IMR-90 (cell line): ENCODE results near the gene ATP10D. TPM values are rescaled to one million over a fixed set of nuclear protein-coding genes. Genes with fewer than 3 reads are reported as not detected.

Experiments used
- ATAC-seq: fragments of 200-7000 bp; cut with Tn5 transposase; 2 replicates; pipeline ENCODE4 v1.9.1; 2020; ENCODE audit warnings: low read depth, mild to moderate bottlenecking, moderate library complexity
- BruUV-seq: library from RNA; stranded (reverse); fragments of 400-500 nt; replicated peaks from 2 replicates; lab custom pipeline; 2021; lab: Mats Ljungman, UMichigan
- CTCF ChIA-PET: fragments of 300-600 bp; formaldehyde crosslinking; extraction: SDS; loops from one replicate; lab custom pipeline; 2021; ENCODE audit warnings: antibody characterized with exemption; lab: Yijun Ruan, JAX
- POLR2A ChIA-PET: fragments of 300-600 bp; sonication (Branson Sonifier 250); formaldehyde crosslinking; loops from one replicate; lab custom pipeline; 2022; ENCODE audit warnings: antibody characterized with exemption; ENCODE audit not compliant: unreplicated experiment; lab: Charles Lee
- DNase-seq: peaks from one replicate; pipeline ENCODE4 v3.0.0; 2013
- H2AFZ ChIP-seq: replicated peaks from 2 replicates; pipeline ENCODE3; 2013; ENCODE audit warnings: low read length, mild to moderate bottlenecking; ENCODE audit not compliant: poor library complexity
- H2AK5ac ChIP-seq: 2 replicates; pipeline ENCODE4 v1.6.1; 2013; ENCODE audit warnings: low read depth, low read length, inconsistent platforms
- H2AK9ac ChIP-seq: replicated peaks from 2 replicates; pipeline ENCODE3; 2013; ENCODE audit warnings: mild to moderate bottlenecking, low read depth, low read length, moderate library complexity; ENCODE audit not compliant: poor library complexity
- H2BK120ac ChIP-seq: 2 replicates; pipeline ENCODE4 v1.6.1; 2013; ENCODE audit warnings: low read depth, low read length, inconsistent platforms
- H2BK15ac ChIP-seq: 3 replicates; pipeline ENCODE4 v1.6.1; 2013; ENCODE audit warnings: low read depth, low read length, inconsistent platforms
- H2BK20ac ChIP-seq: 2 replicates; pipeline ENCODE4 v1.6.1; 2013; ENCODE audit warnings: low read depth, mild to moderate bottlenecking, inconsistent platforms, low read length, moderate library complexity
- H2BK5ac ChIP-seq: 2 replicates; pipeline ENCODE4 v1.6.1; 2013; ENCODE audit warnings: mild to moderate bottlenecking, low read depth, low read length, inconsistent platforms; ENCODE audit not compliant: poor library complexity, severe bottlenecking
- H3K14ac ChIP-seq: replicated peaks from 2 replicates; pipeline ENCODE4 v1.6.1; 2013; ENCODE audit warnings: low read depth, low read length, inconsistent platforms
- H3K18ac ChIP-seq: 2 replicates; pipeline ENCODE4 v1.6.1; 2013; ENCODE audit warnings: low read depth, low read length, control low read depth
- H3K23ac ChIP-seq: 2 replicates; pipeline ENCODE4 v1.6.1; 2013; ENCODE audit warnings: low read depth, low read length, inconsistent platforms
- H3K27ac ChIP-seq: 2 replicates; pipeline ENCODE4 v1.5.1; 2013; ENCODE audit warnings: mild to moderate bottlenecking, control low read depth, low read length; ENCODE audit not compliant: insufficient read depth
- H3K27me3 ChIP-seq: 2 replicates; pipeline ENCODE4 v1.6.1; 2013; ENCODE audit warnings: low read length; ENCODE audit not compliant: control insufficient read depth, insufficient read depth
- H3K36me3 ChIP-seq: 2 replicates; pipeline ENCODE4 v1.6.1; 2013; ENCODE audit warnings: low read length, mixed read lengths; ENCODE audit not compliant: control insufficient read depth, insufficient read depth
- H3K4ac ChIP-seq: 2 replicates; pipeline ENCODE4 v1.6.1; 2013; ENCODE audit warnings: low read depth, low read length, inconsistent platforms
- H3K4me1 ChIP-seq: 2 replicates; pipeline ENCODE4 v1.6.1; 2013; ENCODE audit warnings: low read length, mixed read lengths; ENCODE audit not compliant: control insufficient read depth, insufficient read depth
- H3K4me2 ChIP-seq: 2 replicates; pipeline ENCODE4 v1.6.1; 2013; ENCODE audit warnings: low read depth, mild to moderate bottlenecking, control low read depth, low read length, moderate library complexity
- H3K4me3 ChIP-seq: 2 replicates; pipeline ENCODE4 v1.5.1; 2013; ENCODE audit warnings: low read depth, mild to moderate bottlenecking, control low read depth, low read length, moderate library complexity; ENCODE audit not compliant: insufficient read depth
- H3K56ac ChIP-seq: 2 replicates; pipeline ENCODE4 v1.6.1; 2013; ENCODE audit warnings: low read length, inconsistent platforms; ENCODE audit not compliant: insufficient read depth; ENCODE audit errors: extremely low read depth
- H3K79me1 ChIP-seq, 2 experiments: 2 replicates each; pipeline ENCODE4 v1.6.1; 2013; ENCODE audit warnings: low read length in 2 of 2, inconsistent platforms in 1 of 2, low read depth in 1 of 2
- H3K9ac ChIP-seq: 2 replicates; pipeline ENCODE4 v1.6.1; 2013; ENCODE audit warnings: low read depth, low read length, control low read depth
- H3K9me1 ChIP-seq: 2 replicates; pipeline ENCODE4 v1.6.1; 2013; ENCODE audit warnings: low read length, inconsistent platforms; ENCODE audit not compliant: insufficient read depth
- H3K9me3 ChIP-seq: 2 replicates; pipeline ENCODE4 v1.6.1; 2013; ENCODE audit warnings: low read length; ENCODE audit not compliant: control insufficient read depth, insufficient read depth
- H4K20me1 ChIP-seq: 2 replicates; pipeline ENCODE4 v1.6.1; 2013; ENCODE audit warnings: low read length, inconsistent platforms; ENCODE audit not compliant: insufficient read depth
- H4K5ac ChIP-seq: 2 replicates; pipeline ENCODE4 v1.6.1; 2013; ENCODE audit warnings: mild to moderate bottlenecking, low read depth, low read length, control low read depth
- H4K8ac ChIP-seq, 2 experiments: 2 replicates each; pipeline ENCODE4 v1.6.1; 2013; ENCODE audit warnings: low read depth in 2 of 2, low read length in 2 of 2, control low read depth in 1 of 2, inconsistent platforms in 1 of 2
- H4K91ac ChIP-seq: 2 replicates; pipeline ENCODE4 v1.6.1; 2013; ENCODE audit warnings: low read depth, low read length, inconsistent platforms; ENCODE audit not compliant: insufficient read depth
- BHLHE40 ChIP-seq: fragments of 150-350 bp; IDR thresholded peaks from 2 replicates; pipeline ENCODE4 v1.6.1; 2016; ENCODE audit warnings: mild to moderate bottlenecking, low read depth, low read length
- CEBPB ChIP-seq: IDR thresholded peaks from 2 replicates; pipeline ENCODE4 v1.6.1; 2012; ENCODE audit warnings: low read depth, low read length, improper control_type of control experiment
- MAFK ChIP-seq: IDR thresholded peaks from 2 replicates; pipeline ENCODE4 v1.6.1; 2012; ENCODE audit warnings: low read depth, low read length, improper control_type of control experiment
- MXI1 ChIP-seq: IDR thresholded peaks from 2 replicates; pipeline ENCODE4 v1.6.1; 2012; ENCODE audit warnings: low read depth, mild to moderate bottlenecking, low read length, moderate library complexity, borderline replicate concordance
- POLR2A ChIP-seq: IDR thresholded peaks from 2 replicates; pipeline ENCODE4 v1.6.1; 2012; ENCODE audit warnings: mild to moderate bottlenecking, low read depth, low read length
- RAD21 ChIP-seq: IDR thresholded peaks from 2 replicates; pipeline ENCODE4 v1.6.1; 2012; ENCODE audit warnings: low read length, improper control_type of control experiment
- RCOR1 ChIP-seq: IDR thresholded peaks from 2 replicates; pipeline ENCODE4 v1.6.1; 2012; ENCODE audit warnings: mild to moderate bottlenecking, low read length, improper control_type of control experiment; ENCODE audit not compliant: insufficient replicate concordance
- RFX5 ChIP-seq: IDR thresholded peaks from 2 replicates; pipeline ENCODE4 v1.8.0; 2012; ENCODE audit warnings: low read depth, mild to moderate bottlenecking, low read length, moderate library complexity
- USF2 ChIP-seq: fragments of 150-350 bp; IDR thresholded peaks from 2 replicates; pipeline ENCODE4 v1.6.1; 2017; ENCODE audit warnings: mild to moderate bottlenecking, antibody characterized with exemption, low read length, low read depth
- WGBS, 2 experiments: methylation state at CpG; one replicate each; pipeline versions ENCODE4 v1.1.5 to v1.1.7; 2013; ENCODE audit warnings: missing lambda C conversion rate in 2 of 2; ENCODE audit not compliant: insufficient read length in 1 of 2; ENCODE audit errors: extremely low coverage in 2 of 2; 5-methylcytosine and 5-hydroxymethylcytosine counted together
- dilution Hi-C: fragments of 300-500 bp; cut with HindIII; formaldehyde crosslinking; loops from one replicate; pipeline ENCODE4 v1.14.3; 2018; ENCODE audit warnings: low sequenced_read_pairs; ENCODE audit not compliant: unreplicated experiment
- in situ Hi-C: fragments of 300-500 bp; cut with MboI; formaldehyde crosslinking; loops from 3 replicates; pipeline ENCODE4 v1.14.3; 2019; ENCODE audit warnings: low sequenced_read_pairs, inconsistent platforms, mixed read lengths
- intact Hi-C: fragments of 100-400 bp; cut with micrococcal nuclease; formaldehyde crosslinking; loops from 2 replicates; pipeline ENCODE4 v1.10.0; 2022
- polyA plus RNA-seq, 3 experiments: library from polyadenylated mRNA; depleted of rRNA; stranded (reverse); fragments of >200 nt; gene quantifications; 2 replicates each; pipeline ENCODE4 v1.2.3, GENCODE V29; 2012; ENCODE audit warnings: low replicate concordance in 1 of 3
- total RNA-seq: library from RNA; depleted of rRNA; stranded (reverse); fragments of >200 nt; gene quantifications from 2 replicates; pipeline ENCODE4 v1.2.3, GENCODE V29; 2012

The ATP10D gene
- total and polyA plus RNA-seq, 2 of the 4 experiments (the other 2 are of a cell fraction) = 28.9 to 135 TPM

DNA sequence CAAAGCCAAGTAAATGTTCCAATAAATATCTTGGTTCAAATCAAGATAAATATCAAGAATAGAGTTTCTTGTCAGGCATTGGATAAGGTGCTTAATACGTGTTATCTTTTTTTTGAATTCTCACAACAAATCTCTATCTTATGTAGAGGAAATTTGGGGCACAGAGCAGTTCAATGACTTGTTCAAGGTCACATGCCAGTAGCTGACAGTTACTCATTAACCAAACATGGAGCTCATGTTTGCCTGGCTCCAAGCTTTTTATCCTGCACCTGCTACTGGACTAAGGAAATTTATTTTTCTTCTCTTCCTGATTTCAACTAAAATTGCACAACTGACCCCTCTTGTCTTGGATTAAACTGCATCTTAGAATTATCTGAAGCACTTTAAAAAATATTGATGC lies 76.3 kb downstream of the ATP10D start:
- Histone ChIP-seq H3K14ac (no peak overlapping the region), H4K20me1 (no peaks in the 10 kb centered on the region), H3K9ac (no peak overlapping the region), H3K9me3 (no peaks in the 10 kb centered on the region), H3K18ac (no peak overlapping the region), H4K8ac (no peak overlapping the region), H3K27ac (no peak overlapping the region), H4K91ac (no peak overlapping the region), H3K4me1 (peaks cover 2% of the 10 kb centered on the region; the same call in 1 of the 2 replicates), H3K79me1 (peaks cover 0 to 8% of the 10 kb centered on the region in 2 experiments; a peak in 1 of 4 replicates), H2BK5ac (no peak overlapping the region), H3K4ac (no peak overlapping the region), H3K56ac (no peak overlapping the region), H3K9me1 (no peaks in the 10 kb centered on the region; the same call in 1 of the 2 replicates), H4K5ac (no peak overlapping the region), H3K36me3 (peaks cover 15% of the 10 kb centered on the region), H2AFZ (no peak overlapping the region), H2BK20ac (no peak overlapping the region), H2AK9ac (no peak overlapping the region), H2AK5ac (no peak overlapping the region), H3K4me2 (no peak overlapping the region), H3K27me3 (no peaks in the 10 kb centered on the region), H3K23ac (no peak overlapping the region), H3K4me3 (no peak overlapping the region), H2BK15ac (no peak overlapping the region), H2BK120ac (no peak overlapping the region)
- DNase-seq = no peak
- no CpG with 5 or more reads among the region's 1 CpG for WGBS, 2 experiments
- TF ChIP-seq USF2 (no peak), RAD21 (no peak), MXI1 (no peak), BHLHE40 (no peak), RFX5 (no peak), POLR2A (no peak), MAFK (no peak), CEBPB (no peak), RCOR1 (no peak)
- ChIA-PET POLR2A (no interaction called here), CTCF (interaction anchor here (1.0 kb wide), 1 partner anchor 364 kb away, joined by 4 read pairs; no protein-coding TSS in a partner anchor)
- no peak for ATAC-seq
- dilution Hi-C loops (no loop called here), in situ Hi-C loops (loop anchor here (25.0 kb wide), 1 partner anchor 624 kb away; no protein-coding TSS in a partner anchor), intact Hi-C loops (loop anchor here (5.0 to 10.0 kb wide), 4 partner anchors 47 to 629 kb away; partner anchors contain the start of gene COMMD8)
- BruUV-seq = no TSS peak
